Gastroesophageal sphincter (tissue), 4 donors: Measurements from ENCODE around the gene GIGYF1. TPM values are rescaled to one million over a fixed set of nuclear protein-coding genes. Genes with fewer than 3 reads are reported as not detected.
"Not testable (repeated sequence)": the region's sequence is repeated elsewhere in the genome, so short reads cannot be mapped to it uniquely, and the experiment has no call there.

Experiments used
- ATAC-seq: fragments of 150-250 bp; one replicate; pipeline ENCODE4 v1.9.1; 2016; ENCODE audit warnings: mild to moderate bottlenecking, moderate library complexity
- H3K27ac ChIP-seq, 4 donors: fragments of 200-600 bp; sonication (generic) in 3 of 4; 1 replicate in 3 of 4; 2 replicates in 1 of 4; pipeline ENCODE4 v1.5.1; 2016 to 2019
- H3K27me3 ChIP-seq: fragments of 200-600 bp; sonication (generic); one replicate; pipeline ENCODE4 v1.5.1; 2019
- H3K36me3 ChIP-seq, 2 donors: fragments of 200-600 bp; sonication (generic); one replicate each; pipeline ENCODE4 v1.5.1; 2019; ENCODE audit warnings: control low read depth in 1 of 2
- H3K4me1 ChIP-seq, 3 donors: fragments of 200-600 bp; sonication (generic); 1 replicate in 2 of 3; 2 replicates in 1 of 3; pipeline ENCODE4 v1.5.1; 2016 to 2019; ENCODE audit warnings: control low read depth in 2 of 3
- H3K4me3 ChIP-seq, 2 donors: fragments of 200-600 bp; sonication (generic); one replicate each; pipeline ENCODE4 v1.5.1; 2019; ENCODE audit warnings: mild to moderate bottlenecking in 1 of 2, moderate library complexity in 1 of 2
- H3K9me3 ChIP-seq, 3 donors: fragments of 200-600 bp; sonication (generic); one replicate each; pipeline ENCODE4 v1.5.1; 2017 to 2019; ENCODE audit warnings: control low read depth in 2 of 3
- CTCF ChIP-seq, 4 experiments: fragments of 200-600 bp in 2 of 4; fragments of 450-650 bp in 2 of 4; sonication (generic) in 1 of 4; IDR thresholded peaks; one replicate each; pipeline ENCODE4 v1.5.1; 2017 to 2019; ENCODE audit warnings: antibody characterized with exemption in 4 of 4, mild to moderate bottlenecking in 2 of 4, moderate library complexity in 2 of 4
- EP300 ChIP-seq: sonication (generic); formaldehyde crosslinking; IDR thresholded peaks from one replicate; pipeline ENCODE4 v1.6.1; 2017; ENCODE audit warnings: antibody characterized with exemption, mild to moderate bottlenecking
- POLR2A ChIP-seq, 2 donors: fragments of 450-650 bp; IDR thresholded peaks; one replicate each; pipeline ENCODE4 v1.6.1; 2017; ENCODE audit warnings: antibody characterized with exemption in 2 of 2, mild to moderate bottlenecking in 2 of 2, moderate library complexity in 1 of 2
- POLR2AphosphoS5 ChIP-seq: sonication (generic); formaldehyde crosslinking; IDR thresholded peaks from one replicate; pipeline ENCODE4 v1.6.1; 2017; ENCODE audit warnings: antibody characterized with exemption
- WGBS, 2 donors: methylation state at CpG; one replicate each; pipeline ENCODE4 v1.1.5; 2018; ENCODE audit warnings: low coverage in 1 of 2; 5-methylcytosine and 5-hydroxymethylcytosine counted together
- total RNA-seq, 4 donors: library from RNA; depleted of rRNA; stranded (reverse); fragments of >200 nt; gene quantifications; one replicate each; pipeline ENCODE4 v1.1.0, GENCODE V29; 2016

GIGYF1 gene
- total RNA-seq, 4 donors from 2014 or later, result 20.4 to 43.3 (median 31.0) TPM

- Histone ChIP-seq H3K9me3 (no peaks in the 10 kb centered on the region), H3K27ac (peak overlapping the region in 2 of 4 donors; percentile 3 to 39), H3K4me3 (no peak overlapping the region), H3K4me1 (no peaks in the 10 kb centered on the region), H3K36me3 (no peaks in the 10 kb centered on the region), H3K27me3 (no peaks in the 10 kb centered on the region)
- TF ChIP-seq POLR2AphosphoS5 (no peak), CTCF (IDR thresholded peaks at IDR 0.05) (no peak), EP300 (no peak), POLR2A (IDR thresholded peaks at IDR 0.05) (no peak)
- WGBS, 2 donors, result 68 to 74% methylated on average over 5 to 16 of the region's 16 CpGs
- no peak for ATAC-seq
Observed at GRCh38 chr7:100667331-100668068, 26.6 kb downstream of the GIGYF1 start.

- H3K4me3 ChIP-seq, result no peak overlapping the region
- no peak for TF ChIP-seq POLR2A (IDR thresholded peaks at IDR 0.05)
- TF ChIP-seq POLR2AphosphoS5, result no peak
- TF ChIP-seq CTCF (IDR thresholded peaks at IDR 0.05), result no peak
- no peak for TF ChIP-seq EP300
- no peak for ATAC-seq
- 89 to 100% methylated on average over 2 to 4 of the region's 5 CpGs for WGBS, 2 donors
- no peaks in the 10 kb centered on the region for H3K4me1 ChIP-seq
- no peak overlapping the region for H3K27ac ChIP-seq
- peaks cover 8% of the 10 kb centered on the region for H3K27me3 ChIP-seq
- H3K9me3 ChIP-seq, result no peaks in the 10 kb centered on the region
- H3K36me3 ChIP-seq, result no peaks in the 10 kb centered on the region
Observed at GRCh38 chr7:100665168-100665726, 28.8 kb downstream of the GIGYF1 start.

- H3K27ac ChIP-seq, H3K9me3 ChIP-seq, H3K36me3 ChIP-seq, ATAC-seq, H3K4me3 ChIP-seq, H3K4me1 ChIP-seq: not testable (repeated sequence)
- WGBS, 2 donors, result 74 to 76% methylated on average over 6 to 7 of the region's 12 CpGs
- H3K27me3 ChIP-seq, result peaks cover 31% of the 10 kb centered on the region
Observed at GRCh38 chr7:100662194-100662776, 31.8 kb downstream of the GIGYF1 start.

- peak; percentile 46 for ATAC-seq
- no peak within 1 kb of the TSS for H3K27ac ChIP-seq
- H3K27me3 ChIP-seq, result peaks cover 92% of the 10 kb centered on the region
- no peaks in the 10 kb centered on the region for H3K36me3 ChIP-seq
- TF ChIP-seq EP300 (no peak), POLR2A (IDR thresholded peaks at IDR 0.05) (no peak), CTCF (IDR thresholded peaks at IDR 0.05) (no peak), POLR2AphosphoS5 (no peak)
- 17 to 31% methylated on average over 5 to 8 of the region's 63 CpGs for whole genome bisulfite sequencing, 2 donors
- no peak within 1 kb of the TSS for H3K4me3 ChIP-seq
- H3K4me1 ChIP-seq, result peaks cover 0 to 7% (median 0%) of the 10 kb centered on the region in 3 donors
- peaks cover 0 to 5% (median 0%) of the 10 kb centered on the region in 3 donors for H3K9me3 ChIP-seq
Observed at GRCh38 chr7:100655908-100656674, 38.0 kb downstream of the GIGYF1 start, which contains the start of gene ACTL6B. Gene ACTL6B, minus strand, starts transcription at chr7:100656448. Its CDS starts 94 bp downstream, at chr7:100656354.
